Measurements from ENCODE around the gene TUBA4A. TPM values are rescaled to one million over a fixed set of nuclear protein-coding genes. Genes with fewer than 3 reads are reported as not detected.
A peak's percentile ranks its signal among the peaks of the same experiment; 100 is the strongest.
"Not testable (repeated sequence)": the region's sequence is repeated elsewhere in the genome, so short reads cannot be mapped to it uniquely, and the experiment has no call there.

TUBA4A gene
- total and polyA plus RNA-seq, 7 donors, result 47.1 to 109 (median 74.4) TPM

DNA sequence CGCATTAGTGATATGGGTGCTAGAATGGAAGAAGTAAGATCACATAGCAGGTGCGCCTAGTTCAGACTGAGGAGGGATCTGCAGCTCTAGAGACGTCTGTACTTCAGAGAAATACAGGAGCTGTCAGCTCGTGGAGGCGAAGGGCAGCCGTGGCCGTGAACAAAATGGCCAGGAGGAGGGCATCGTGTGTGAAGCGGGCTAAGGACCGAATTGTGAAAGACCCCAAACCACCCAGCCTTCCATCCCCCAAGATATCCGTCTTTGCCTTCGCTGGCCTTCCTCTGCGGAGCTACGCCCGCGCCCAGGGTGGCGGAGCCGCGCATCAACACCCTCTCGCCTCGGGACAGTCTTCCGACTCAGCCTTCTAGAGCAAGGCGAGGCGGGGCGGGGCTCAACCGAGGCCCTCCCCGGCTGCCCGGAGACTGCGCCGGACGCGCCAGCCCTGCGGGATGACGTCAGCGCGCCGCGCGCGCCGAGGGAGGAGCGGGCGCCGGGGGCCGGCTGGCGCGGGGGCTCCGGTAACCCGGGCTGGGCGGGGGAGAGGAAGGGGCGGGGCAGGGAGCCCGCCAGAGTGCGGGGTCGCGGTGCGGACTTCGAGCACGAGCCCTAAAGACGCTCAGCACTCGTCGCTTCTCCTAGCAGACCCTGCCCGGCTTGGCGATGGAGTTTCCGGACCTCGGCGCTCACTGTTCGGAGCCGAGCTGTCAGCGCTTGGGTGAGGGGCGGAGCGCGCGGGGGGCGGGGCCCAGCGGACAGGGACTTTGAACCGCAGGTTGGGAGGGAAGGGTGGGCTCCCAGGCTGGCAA lies 47.2 kb downstream of the TUBA4A start, which contains the start of gene ZFAND2B:
TSS of gene ZFAND2B (plus strand) at position 455 of the 806 bp plus-strand sequence. CDS start at position 661, 206 bp downstream.
- peak; percentile 97 for DNase-seq
- Histone ChIP-seq H3K27me3 (no peaks in the 10 kb centered on the region), H3K9me3 (no peaks in the 10 kb centered on the region), H3K4me3 (peak within 1 kb of the TSS; percentile 62 to 76 (median 68)), H3K4me1 (peaks cover 0 to 22% (median 19%) of the 10 kb centered on the region in 4 donors), H3K36me3 (peaks cover 0 to 31% (median 13%) of the 10 kb centered on the region in 4 donors), H3K27ac (peak within 1 kb of the TSS; percentile 93 to 97 (median 96))
- WGBS, 2 donors, result 0 to 1% methylated on average over 76 of the region's 76 CpGs
- TF ChIP-seq POLR2AphosphoS5 (IDR thresholded peaks at IDR 0.05) (peak; percentile 96 to 99 (median 98)), POLR2A (IDR thresholded peaks at IDR 0.05) (peak; percentile 90 to 96), EP300 (IDR thresholded peaks at IDR 0.05) (no peak)
- TF ChIP-seq, protein P1, sequence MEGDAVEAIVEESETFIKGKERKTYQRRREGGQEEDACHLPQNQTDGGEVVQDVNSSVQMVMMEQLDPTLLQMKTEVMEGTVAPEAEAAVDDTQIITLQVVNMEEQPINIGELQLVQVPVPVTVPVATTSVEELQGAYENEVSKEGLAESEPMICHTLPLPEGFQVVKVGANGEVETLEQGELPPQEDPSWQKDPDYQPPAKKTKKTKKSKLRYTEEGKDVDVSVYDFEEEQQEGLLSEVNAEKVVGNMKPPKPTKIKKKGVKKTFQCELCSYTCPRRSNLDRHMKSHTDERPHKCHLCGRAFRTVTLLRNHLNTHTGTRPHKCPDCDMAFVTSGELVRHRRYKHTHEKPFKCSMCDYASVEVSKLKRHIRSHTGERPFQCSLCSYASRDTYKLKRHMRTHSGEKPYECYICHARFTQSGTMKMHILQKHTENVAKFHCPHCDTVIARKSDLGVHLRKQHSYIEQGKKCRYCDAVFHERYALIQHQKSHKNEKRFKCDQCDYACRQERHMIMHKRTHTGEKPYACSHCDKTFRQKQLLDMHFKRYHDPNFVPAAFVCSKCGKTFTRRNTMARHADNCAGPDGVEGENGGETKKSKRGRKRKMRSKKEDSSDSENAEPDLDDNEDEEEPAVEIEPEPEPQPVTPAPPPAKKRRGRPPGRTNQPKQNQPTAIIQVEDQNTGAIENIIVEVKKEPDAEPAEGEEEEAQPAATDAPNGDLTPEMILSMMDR (IDR thresholded peaks at IDR 0.05), result peak in 3 of 4 experiments; percentile 4 to 24 (median 9)
- intact Hi-C loops (cut with DNase I), result loop anchor here (1.0 kb wide), 3 partner anchors 11 to 46 kb away; partner anchors contain the start of gene NHEJ1

DNA sequence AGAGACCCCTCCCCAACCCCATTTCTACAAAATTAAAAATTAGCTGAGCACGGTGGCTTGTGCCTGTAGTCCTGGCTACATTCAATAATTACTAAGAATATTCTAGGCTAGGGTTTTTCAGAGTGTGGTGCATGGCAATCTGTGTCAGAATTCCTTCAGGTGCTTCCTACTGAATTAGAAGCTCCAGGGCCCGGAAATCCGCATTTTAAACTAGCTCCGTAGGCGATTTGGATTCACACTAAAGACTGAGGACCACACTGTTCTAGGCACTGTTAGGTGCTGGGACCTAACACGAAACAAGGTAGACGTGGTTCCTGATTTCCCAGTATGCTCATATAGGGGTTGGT lies 47.8 kb downstream of the TUBA4A start:
- DNase-seq, result peak; percentile 21
- WGBS, 2 donors, result 7 to 15% methylated on average over 7 of the region's 7 CpGs
- intact Hi-C loops (cut with DNase I), result loop anchor here (1.0 kb wide), 1 partner anchor 29 kb away; no protein-coding TSS in a partner anchor

DNA sequence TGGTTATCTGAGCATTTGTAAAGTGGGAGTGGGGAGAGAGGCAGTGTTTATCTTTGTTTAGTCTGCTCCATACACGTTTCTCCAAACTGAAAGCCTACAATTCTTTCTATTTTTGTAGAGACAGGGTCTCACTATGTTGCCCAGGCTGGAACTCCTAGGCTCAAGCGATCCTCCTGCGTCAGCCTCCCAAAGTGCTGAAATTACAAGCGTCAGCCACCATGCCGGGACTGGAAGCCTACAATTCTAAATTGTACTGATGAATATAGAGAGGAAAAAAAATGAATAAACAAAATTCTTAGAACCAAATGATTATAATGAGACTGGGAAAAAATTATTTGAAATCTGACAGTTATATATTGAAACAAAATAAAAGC lies 48.6 kb downstream of the TUBA4A start:
- H3K27ac ChIP-seq, result no peak overlapping the region
- 87 to 91% methylated on average over 5 of the region's 5 CpGs for WGBS, 2 donors
- H3K4me3 ChIP-seq, result no peak overlapping the region
- H3K4me1 ChIP-seq, result peaks cover 0 to 22% (median 19%) of the 10 kb centered on the region in 4 donors
- DNase-seq, result peak; percentile 33
- H3K27me3 ChIP-seq, result no peaks in the 10 kb centered on the region
- TF ChIP-seq POLR2AphosphoS5 (IDR thresholded peaks at IDR 0.05), result no peak
- TF ChIP-seq POLR2A (IDR thresholded peaks at IDR 0.05), result no peak
- TF ChIP-seq EP300 (IDR thresholded peaks at IDR 0.05), result no peak
- TF ChIP-seq, protein P1 (IDR thresholded peaks at IDR 0.05), result no peak
- peaks cover 0 to 24% (median 9%) of the 10 kb centered on the region in 4 donors for H3K36me3 ChIP-seq
- H3K9me3 ChIP-seq, result no peaks in the 10 kb centered on the region
- intact Hi-C loops (cut with DNase I), result no loop called here

More for the DNA sequence above, 47.8 kb downstream of the TUBA4A start:
- H3K9me3 ChIP-seq, result no peaks in the 10 kb centered on the region
- peak overlapping the region; percentile 62 to 76 (median 68) for H3K4me3 ChIP-seq
- no peaks in the 10 kb centered on the region for H3K27me3 ChIP-seq
- no peak for TF ChIP-seq EP300 (IDR thresholded peaks at IDR 0.05)
- TF ChIP-seq, protein P1 (IDR thresholded peaks at IDR 0.05), result no peak
- no peak for TF ChIP-seq POLR2A (IDR thresholded peaks at IDR 0.05)
- TF ChIP-seq POLR2AphosphoS5 (IDR thresholded peaks at IDR 0.05), result no peak
- H3K27ac ChIP-seq, result peak overlapping the region; percentile 93 to 97 (median 96)
- peaks cover 0 to 22% (median 19%) of the 10 kb centered on the region in 4 donors for H3K4me1 ChIP-seq
- H3K36me3 ChIP-seq, result peaks cover 0 to 31% (median 13%) of the 10 kb centered on the region in 4 donors

DNA sequence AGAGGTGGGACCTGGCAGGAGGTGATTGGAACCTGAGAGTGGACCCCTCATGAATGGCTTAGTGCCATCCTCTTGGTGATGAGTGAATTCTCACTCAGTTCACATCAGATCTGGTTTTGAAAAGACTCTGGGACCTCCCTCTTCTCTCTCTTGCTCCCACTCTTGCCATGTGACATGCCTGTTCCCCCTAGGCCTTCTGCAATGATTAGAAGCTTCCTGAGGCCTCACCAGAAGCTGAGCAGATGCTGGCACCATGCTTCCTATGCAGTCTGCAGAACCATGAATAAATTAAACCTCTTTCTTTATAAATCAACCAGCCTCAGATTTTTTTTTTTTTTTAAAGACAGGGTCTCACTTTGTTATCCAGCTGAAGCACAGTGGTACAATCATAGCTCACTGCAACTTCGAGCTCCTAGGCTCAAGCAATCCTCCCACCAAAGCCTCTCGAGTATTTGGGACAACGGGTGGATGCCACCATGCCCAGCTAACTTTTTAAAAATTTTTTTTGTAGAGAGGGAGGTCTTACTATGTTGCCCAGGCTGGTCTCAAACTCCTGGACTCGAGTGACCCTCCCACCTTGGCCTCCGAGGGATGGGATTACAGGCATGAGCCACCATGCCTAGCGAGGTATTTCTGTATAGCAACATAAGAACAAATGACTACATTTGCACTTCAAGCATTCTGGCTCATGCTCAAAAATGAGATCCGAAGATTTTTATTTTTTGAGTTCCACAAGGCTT lies 49.1 kb downstream of the TUBA4A start:
- intact Hi-C loops (cut with DNase I), result no loop called here
- Histone ChIP-seq H3K9me3 (no peaks in the 10 kb centered on the region), H3K27me3 (peaks cover 0 to 4% (median 0%) of the 10 kb centered on the region in 3 donors), H3K4me3 (no peak overlapping the region), H3K36me3 (peaks cover 0 to 19% (median 6%) of the 10 kb centered on the region in 4 donors), H3K4me1 (peaks cover 0 to 22% (median 19%) of the 10 kb centered on the region in 4 donors), H3K27ac (no peak overlapping the region)
- peak; percentile 36 for DNase-seq
- WGBS, 2 donors, result 94 to 95% methylated on average over 7 of the region's 7 CpGs
- TF ChIP-seq POLR2A (IDR thresholded peaks at IDR 0.05) (no peak), POLR2AphosphoS5 (IDR thresholded peaks at IDR 0.05) (no peak), EP300 (IDR thresholded peaks at IDR 0.05) (no peak)
- TF ChIP-seq, protein P1 (IDR thresholded peaks at IDR 0.05), result no peak

DNA sequence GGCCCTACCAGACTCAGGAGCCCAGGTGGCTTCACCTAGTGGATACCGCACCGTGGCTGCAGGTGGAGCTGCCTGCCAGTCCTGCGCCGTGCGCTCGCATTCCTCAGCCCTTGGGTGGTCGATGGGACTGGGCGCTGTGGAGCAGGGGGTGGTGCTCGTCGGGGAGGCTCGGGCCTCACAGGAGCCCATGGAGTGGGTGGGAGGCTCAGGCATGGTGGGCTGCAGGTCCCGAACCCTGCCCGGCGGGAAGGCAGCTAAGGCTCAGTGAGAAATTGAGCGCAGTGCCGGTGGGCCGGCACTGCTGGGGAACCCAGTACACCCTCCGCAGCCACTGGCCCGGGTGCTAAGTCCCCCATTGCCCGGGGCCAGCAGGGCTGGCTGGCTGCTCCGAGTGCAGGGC lies 52.4 kb downstream of the TUBA4A start:
- peaks cover 0 to 13% (median 0%) of the 10 kb centered on the region in 3 donors for H3K27me3 ChIP-seq
- DNase-seq, result peak; percentile 36
- H3K4me1 ChIP-seq; H3K9me3 ChIP-seq; H3K4me3 ChIP-seq; H3K36me3 ChIP-seq; intact Hi-C loops (cut with DNase I); H3K27ac ChIP-seq: not testable (repeated sequence)
- WGBS, 2 donors, result 92 to 93% methylated on average over 21 of the region's 21 CpGs

DNA sequence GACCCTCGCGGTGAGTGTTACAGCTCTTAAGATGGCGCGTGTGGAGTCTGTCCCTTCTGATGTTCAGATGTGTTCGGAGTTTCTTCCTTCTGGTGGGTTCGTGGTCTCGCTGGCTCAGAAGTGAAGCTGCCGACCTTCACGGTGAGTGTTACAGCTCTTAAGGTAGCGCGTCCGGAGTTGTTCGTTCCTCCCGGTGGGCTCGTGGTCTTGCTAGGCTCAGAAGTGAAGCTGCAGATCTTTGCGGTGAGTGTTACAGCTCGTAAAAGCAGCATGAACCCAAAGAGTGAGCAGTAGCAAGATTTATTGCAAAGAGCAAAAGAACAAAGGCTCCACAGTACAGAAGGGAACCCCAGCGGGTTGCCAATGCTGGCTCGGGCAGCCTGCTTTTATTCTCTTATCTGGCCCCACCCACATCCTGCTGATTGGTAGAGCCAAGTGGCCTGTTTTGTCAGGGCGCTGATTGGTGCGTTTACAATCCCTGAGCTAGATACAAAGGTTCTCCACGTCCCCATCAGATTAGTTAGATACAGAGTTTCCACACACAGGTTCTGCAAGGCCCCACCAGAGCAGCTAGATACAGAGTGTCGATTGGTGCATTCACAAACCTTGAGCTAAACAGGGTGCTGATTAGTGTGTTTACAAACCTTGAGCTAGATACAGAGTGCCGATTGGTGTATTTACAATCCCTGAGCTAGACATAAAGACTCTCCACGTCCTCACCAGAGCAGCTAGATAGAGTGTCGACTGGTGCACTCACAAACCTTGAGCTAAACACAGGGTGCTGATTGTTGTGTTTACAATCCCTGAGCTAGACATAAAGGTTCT lies 53.0 kb downstream of the TUBA4A start:
- H3K36me3 ChIP-seq; H3K27ac ChIP-seq; intact Hi-C loops (cut with DNase I); H3K4me1 ChIP-seq; H3K4me3 ChIP-seq; H3K9me3 ChIP-seq: not testable (repeated sequence)
- peak; percentile 24 for DNase-seq
- WGBS, 2 donors, result 72 to 76% methylated on average over 25 of the region's 26 CpGs
- H3K27me3 ChIP-seq, result peaks cover 0 to 13% (median 0%) of the 10 kb centered on the region in 3 donors
